Stomach (tissue), 4 donors: Measurements from ENCODE around the gene UBE2N.

Experiments
- CTCF ChIP-seq, 7 experiments: fragments of 450-650 bp in 4 of 7; fragments of 200-600 bp in 3 of 7; sonication (generic) in 3 of 7; IDR thresholded peaks; one replicate each; pipeline ENCODE4 v1.5.1; 2016 to 2019; ENCODE audit warnings: antibody characterized with exemption in 7 of 7, control low read depth in 2 of 7, mild to moderate bottlenecking in 1 of 7
- EP300 ChIP-seq: sonication (generic); formaldehyde crosslinking; IDR thresholded peaks from one replicate; pipeline ENCODE4 v1.6.1; 2017; ENCODE audit warnings: antibody characterized with exemption
- POLR2AphosphoS5 ChIP-seq, 3 donors: sonication (generic); formaldehyde crosslinking; IDR thresholded peaks; one replicate each; pipeline ENCODE4 v1.6.1; 2016; ENCODE audit warnings: antibody characterized with exemption in 3 of 3

GRCh38 chr12:93449277-93449676 is 7.5 kb upstream of the UBE2N start:
- no peak for TF ChIP-seq POLR2AphosphoS5 (IDR thresholded peaks at IDR 0.05)
- TF ChIP-seq CTCF (IDR thresholded peaks at IDR 0.05): no peak
- no peak for TF ChIP-seq EP300
